HG02763 (cell line): Measurements from ENCODE around the gene ATXN1.

Experiments used
- ATAC-seq: cut with Tn5 transposase; IDR thresholded peaks from one replicate; pipeline ENCODE4 v1.9.1; 2021; ENCODE audit warnings: mild to moderate bottlenecking, moderate library complexity; ENCODE audit not compliant: unreplicated experiment

ATXN1 gene

GRCh38 chr6:16783952-16784565, 22.8 kb upstream of the ATXN1 start:
- ATAC-seq, result no peak

GRCh38 chr6:16783509-16783908, 22.2 kb upstream of the ATXN1 start:
- no peak for ATAC-seq

DNA sequence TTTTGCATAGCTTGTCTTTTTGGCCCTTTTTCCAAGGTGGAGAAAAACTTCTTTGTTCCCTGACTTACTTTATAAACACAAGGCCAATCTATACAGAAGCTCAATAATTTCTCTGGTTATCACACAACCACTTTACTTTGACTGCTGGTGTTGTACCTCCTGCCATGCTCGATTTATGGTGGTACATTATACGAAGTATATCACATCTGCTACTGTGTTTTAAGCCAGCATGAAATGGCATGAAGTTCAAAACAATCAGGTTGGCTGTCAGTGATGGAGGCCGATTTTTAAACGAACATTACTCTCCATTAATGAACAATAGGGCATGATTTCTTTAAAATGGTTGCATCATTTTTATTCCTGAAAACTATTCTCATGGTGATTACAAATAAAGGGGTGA, 21.0 kb upstream of the ATXN1 start:
- no peak for ATAC-seq

DNA sequence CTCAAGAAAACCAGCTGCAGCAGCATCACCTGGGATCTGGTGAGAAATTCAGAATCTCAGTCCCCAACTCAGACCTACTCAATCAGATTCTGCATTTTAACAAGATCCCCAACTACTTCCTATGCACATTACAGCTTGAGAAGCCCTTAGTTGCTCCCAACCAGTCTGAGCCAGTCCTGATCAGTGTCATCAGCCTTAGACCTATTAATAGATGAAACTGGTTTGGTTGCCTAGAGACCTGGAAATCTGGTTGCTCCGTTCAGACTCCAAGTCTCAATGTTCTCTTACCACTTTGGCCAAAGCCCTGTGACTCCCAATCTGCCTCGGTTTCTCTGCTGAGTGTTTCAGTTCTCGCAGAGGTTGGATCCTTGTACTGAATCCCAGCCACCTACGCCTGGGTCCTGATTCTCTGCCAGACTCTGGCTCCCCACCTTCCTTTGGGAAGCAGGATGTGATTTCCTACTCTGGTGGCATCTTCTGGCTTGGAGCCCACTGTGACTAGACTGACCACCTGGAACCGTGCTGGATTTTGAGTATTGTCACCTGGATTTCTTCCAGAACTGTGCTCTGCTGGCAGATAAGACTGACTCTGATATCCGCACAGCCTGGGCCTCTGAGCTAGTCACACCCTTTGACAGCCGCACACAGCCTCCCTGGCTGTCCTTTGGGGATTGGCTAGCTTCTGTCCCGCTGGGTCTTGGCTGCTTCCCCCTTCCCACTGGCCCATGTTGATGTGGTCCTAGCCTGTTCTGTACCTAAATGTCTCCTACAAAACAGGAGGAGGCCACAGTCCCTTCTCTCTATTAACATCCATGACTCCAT, 20.3 kb upstream of the ATXN1 start:
- no peak for ATAC-seq

DNA sequence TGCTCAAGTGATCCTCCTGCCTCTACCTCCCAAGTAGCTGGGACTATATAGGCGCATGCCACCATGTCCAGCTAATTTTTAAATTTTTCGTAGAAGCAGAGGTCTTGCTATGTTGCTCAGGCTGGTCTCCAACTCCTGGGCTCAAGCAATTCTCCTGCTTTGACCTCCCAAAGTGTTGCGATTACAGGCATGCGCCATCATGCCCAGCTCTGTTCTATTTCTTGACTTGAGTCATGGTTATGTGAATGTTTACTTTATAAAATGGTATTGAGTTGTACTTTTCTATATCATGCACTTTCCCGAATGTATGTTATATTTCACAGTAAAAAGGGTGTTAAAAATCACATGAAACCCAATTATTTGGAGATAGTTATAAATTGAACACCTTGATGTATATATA, 17.3 kb upstream of the ATXN1 start:
- ATAC-seq, result no peak

DNA sequence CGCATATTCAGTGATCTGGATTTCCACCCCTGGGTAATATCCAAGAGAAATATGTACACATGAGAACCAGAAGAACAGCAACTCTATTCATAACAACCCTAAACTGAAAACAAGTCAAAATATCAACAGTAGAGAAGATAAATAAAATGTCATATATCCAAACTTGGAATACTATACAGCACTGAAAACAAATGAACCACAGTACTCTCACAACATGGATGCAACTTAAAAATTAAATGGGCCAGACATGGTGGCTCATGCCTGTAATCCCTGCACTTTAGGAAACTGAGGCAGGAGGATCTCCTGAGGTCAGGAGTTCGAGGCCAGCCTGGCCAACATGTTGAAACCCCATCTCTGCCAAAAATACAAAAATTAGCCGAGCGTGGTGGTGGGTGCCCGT, 16.5 kb upstream of the ATXN1 start:
- ATAC-seq, result no peak

DNA sequence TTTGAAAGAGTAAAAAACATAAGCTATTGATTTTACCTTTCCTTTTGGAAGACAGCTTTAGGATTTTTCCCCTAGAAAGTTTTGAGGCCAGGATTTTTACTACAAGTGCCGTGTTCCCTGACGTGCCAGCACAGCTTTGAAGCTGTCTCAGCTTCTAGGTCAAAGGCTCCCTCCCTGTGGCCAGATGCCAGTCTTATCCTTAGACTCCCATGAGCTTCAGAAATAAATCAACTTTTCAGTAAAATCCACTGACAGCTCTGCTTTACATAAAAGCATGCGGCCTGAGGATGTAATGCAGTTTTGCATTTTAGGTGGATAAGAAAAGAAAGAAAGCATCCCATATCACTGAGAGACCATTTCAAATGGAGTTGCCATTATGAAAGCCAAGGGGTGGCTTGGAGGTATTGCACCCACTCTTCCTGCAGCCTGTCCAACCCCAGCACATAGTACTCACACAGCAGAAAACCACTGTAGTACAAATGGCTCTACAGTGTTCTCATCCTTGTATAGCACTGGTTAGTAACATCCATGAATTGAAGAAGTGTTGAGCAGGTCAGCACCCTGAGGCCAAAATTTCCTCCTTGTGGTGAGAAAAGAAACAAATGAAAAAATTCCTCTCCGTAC, 15.2 kb upstream of the ATXN1 start:
- no peak for ATAC-seq

GRCh38 chr6:16774437-16774836, 13.2 kb upstream of the ATXN1 start:
- no peak for ATAC-seq

GRCh38 chr6:16773362-16773761, 12.1 kb upstream of the ATXN1 start:
- no peak for ATAC-seq

- peak; percentile 79 for ATAC-seq
These were observed 9.7 kb upstream of the ATXN1 start for GRCh38 chr6:16770701-16771569.

DNA sequence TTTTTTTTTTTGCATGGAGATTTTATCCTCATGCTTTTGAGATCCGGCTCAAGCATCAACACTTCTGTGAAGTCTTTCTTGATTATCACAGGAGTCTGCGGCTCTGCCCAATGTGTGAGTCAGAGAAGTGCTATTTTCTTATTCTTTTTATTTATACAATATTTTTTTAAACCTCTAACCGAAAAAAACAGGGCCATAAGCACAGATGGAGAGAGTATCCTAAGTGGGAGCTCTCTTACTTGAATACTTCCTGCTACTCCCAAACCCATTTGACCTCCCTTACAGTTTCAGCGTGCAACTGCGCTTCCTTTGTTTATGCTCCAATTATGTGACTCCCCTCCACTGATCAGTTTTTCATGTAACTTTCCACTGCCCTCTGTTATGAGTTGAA, 8.7 kb upstream of the ATXN1 start:
- ATAC-seq, result no peak

- no peak for ATAC-seq
These were observed 8.1 kb upstream of the ATXN1 start for GRCh38 chr6:16769131-16769985.

GRCh38 chr6:16768477-16768830, 7.2 kb upstream of the ATXN1 start:
- no peak for ATAC-seq

GRCh38 chr6:16767765-16768476, 6.7 kb upstream of the ATXN1 start:
- ATAC-seq, result no peak

- no peak for ATAC-seq
These were observed 5.8 kb upstream of the ATXN1 start for GRCh38 chr6:16766836-16767745.

- no peak for ATAC-seq
These were observed 4.8 kb upstream of the ATXN1 start for GRCh38 chr6:16766043-16766536.

GRCh38 chr6:16765235-16765634, 4.0 kb upstream of the ATXN1 start:
- no peak for ATAC-seq

- ATAC-seq, result no peak
These were observed 3.1 kb upstream of the ATXN1 start for GRCh38 chr6:16764188-16764950.
